Activated naive CD4-positive, alpha-beta T cell treated with anti-CD3 and anti-CD28 coated beads for 36 hours (primary cell): ENCODE data around the gene LMO3. TPM values are rescaled to one million over a fixed set of nuclear protein-coding genes. Genes with fewer than 3 reads are reported as not detected.

Experiments
- CTCF ChIA-PET: fragments of 350-600 bp; sonication (Branson Sonifier 250); formaldehyde crosslinking; loops from one replicate; lab custom pipeline; 2021; ENCODE audit warnings: antibody characterized with exemption; lab: Charles Lee
- DNase-seq: peaks from one replicate; pipeline ENCODE4 v3.0.0-alpha.2; 2020
- H3K27ac Mint-ChIP-seq: one replicate; pipeline ENCODE4 v1.8.0; 2021; ENCODE audit warnings: mild to moderate bottlenecking, mixed read lengths
- H3K27me3 Mint-ChIP-seq: one replicate; pipeline ENCODE4 v1.8.0; 2021; ENCODE audit warnings: low read depth, mixed read lengths
- H3K36me3 Mint-ChIP-seq: one replicate; pipeline ENCODE4 v1.8.0; 2021; ENCODE audit warnings: low read depth, mixed read lengths
- H3K4me1 Mint-ChIP-seq: one replicate; pipeline ENCODE4 v1.8.0; 2021; ENCODE audit warnings: low read depth, mixed read lengths
- H3K4me3 Mint-ChIP-seq: one replicate; pipeline ENCODE4 v1.8.0; 2021; ENCODE audit warnings: mild to moderate bottlenecking, moderate library complexity, mixed read lengths
- H3K9me3 Mint-ChIP-seq: one replicate; pipeline ENCODE4 v1.8.0; 2021; ENCODE audit warnings: mixed read lengths
- intact Hi-C: fragments of 100-400 bp; cut with micrococcal nuclease; formaldehyde crosslinking; loops from one replicate; pipeline ENCODE4 v1.15.1; 2023
- total RNA-seq, 2 experiments: library from RNA; stranded (reverse); gene quantifications; one replicate each; pipeline ENCODE4 v1.2.3, GENCODE V29; 2021

LMO3 gene
- total RNA-seq, 2 experiments from 2014 or later, result not detected

GRCh38 chr12:16524378-16524777 lies 81.6 kb downstream of the LMO3 start:
- CTCF ChIA-PET, result interaction anchor here (0.6 to 0.7 kb wide), 2 partner anchors 16 to 675 kb away, joined by 3 read pairs; no protein-coding TSS in a partner anchor
- H3K4me1 Mint-ChIP-seq, result no peaks in the 10 kb centered on the region
- no peaks in the 10 kb centered on the region for H3K27me3 Mint-ChIP-seq
- intact Hi-C loops, result no loop called here
- no peak for DNase-seq
- peaks cover 3% of the 10 kb centered on the region for H3K9me3 Mint-ChIP-seq
- H3K4me3 Mint-ChIP-seq, result no peak overlapping the region
- no peak overlapping the region for H3K27ac Mint-ChIP-seq
- H3K36me3 Mint-ChIP-seq, result no peaks in the 10 kb centered on the region

DNA sequence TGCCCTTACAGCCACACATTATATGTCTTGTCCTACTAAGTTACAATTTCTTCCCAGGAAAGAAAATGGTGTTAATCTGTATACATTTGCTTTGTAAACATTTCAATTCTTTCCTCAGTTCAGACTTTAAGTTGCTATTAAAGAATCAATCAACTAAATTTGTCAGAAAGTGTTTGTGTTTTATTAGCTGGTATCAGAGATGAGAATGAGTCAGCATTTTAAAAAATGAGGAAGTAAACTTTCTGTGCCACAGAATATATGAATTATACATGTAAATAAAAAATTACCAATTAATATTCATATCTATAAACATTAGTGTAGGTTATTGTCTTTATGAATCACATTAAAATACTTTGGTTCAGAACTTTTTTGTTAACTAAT lies 82.0 kb downstream of the LMO3 start:
- intact Hi-C loops, result no loop called here
- CTCF ChIA-PET, result interaction anchor here (0.7 kb wide), 1 partner anchor 16 kb away, joined by 3 read pairs; no protein-coding TSS in a partner anchor
- DNase-seq, result no peak
- H3K4me3 Mint-ChIP-seq, result no peak overlapping the region
- no peaks in the 10 kb centered on the region for H3K36me3 Mint-ChIP-seq
- no peaks in the 10 kb centered on the region for H3K4me1 Mint-ChIP-seq
- no peak overlapping the region for H3K27ac Mint-ChIP-seq
- no peaks in the 10 kb centered on the region for H3K27me3 Mint-ChIP-seq
- peaks cover 3% of the 10 kb centered on the region for H3K9me3 Mint-ChIP-seq

GRCh38 chr12:16523284-16523950 lies 82.5 kb downstream of the LMO3 start:
- H3K4me3 Mint-ChIP-seq, result no peak overlapping the region
- H3K27ac Mint-ChIP-seq, result no peak overlapping the region
- no peaks in the 10 kb centered on the region for H3K36me3 Mint-ChIP-seq
- no peaks in the 10 kb centered on the region for H3K4me1 Mint-ChIP-seq
- no peaks in the 10 kb centered on the region for H3K27me3 Mint-ChIP-seq
- CTCF ChIA-PET, result no interaction called here
- intact Hi-C loops, result no loop called here
- DNase-seq, result no peak
- peaks cover 3% of the 10 kb centered on the region for H3K9me3 Mint-ChIP-seq

DNA sequence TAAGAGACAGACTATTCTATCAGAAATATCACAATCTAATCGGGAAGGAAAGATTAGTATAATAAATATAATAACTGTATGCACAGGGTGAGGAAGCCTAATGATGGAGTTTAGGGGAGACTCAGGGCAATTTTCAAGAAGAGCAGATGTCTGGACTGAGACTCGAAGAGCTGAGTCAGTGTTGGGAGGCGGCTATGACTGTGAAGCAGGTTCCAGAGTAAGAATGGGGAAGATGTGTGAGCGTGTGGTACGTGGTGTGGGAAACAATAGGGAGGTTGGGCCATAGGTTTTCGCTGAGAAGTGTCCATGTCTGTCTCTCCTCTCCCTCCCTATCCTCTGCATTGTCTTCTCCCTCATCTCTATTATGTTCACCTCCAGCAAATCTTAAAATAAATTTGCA lies 85.6 kb downstream of the LMO3 start:
- CTCF ChIA-PET, result no interaction called here
- H3K4me3 Mint-ChIP-seq, result no peak overlapping the region
- DNase-seq, result no peak
- H3K36me3 Mint-ChIP-seq, result no peaks in the 10 kb centered on the region
- intact Hi-C loops, result no loop called here
- peaks cover 6% of the 10 kb centered on the region for H3K9me3 Mint-ChIP-seq
- H3K27ac Mint-ChIP-seq, result no peak overlapping the region
- H3K4me1 Mint-ChIP-seq, result no peaks in the 10 kb centered on the region
- no peaks in the 10 kb centered on the region for H3K27me3 Mint-ChIP-seq

DNA sequence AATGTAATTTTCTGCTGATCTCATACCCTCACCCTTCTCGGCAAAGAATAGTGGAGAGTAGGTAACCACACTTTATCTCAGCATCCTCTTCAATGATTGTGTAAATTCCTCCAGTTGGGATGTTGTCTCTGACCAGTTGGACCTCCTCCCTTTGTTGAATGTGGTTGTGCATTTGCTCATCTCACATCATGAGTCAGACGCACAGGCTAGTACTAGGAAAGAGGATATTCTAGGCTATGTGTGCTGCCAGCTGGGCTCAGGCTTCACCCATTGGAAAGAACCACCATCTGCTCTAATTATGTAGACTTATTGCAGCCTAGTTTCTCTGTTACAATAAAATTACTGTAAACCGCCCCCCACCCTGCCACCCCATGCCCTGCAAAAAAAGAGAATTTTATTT lies 90.3 kb downstream of the LMO3 start:
- intact Hi-C loops, result no loop called here
- CTCF ChIA-PET, result no interaction called here
- DNase-seq, result no peak
- no peak overlapping the region for H3K4me3 Mint-ChIP-seq
- H3K27ac Mint-ChIP-seq, result no peak overlapping the region
- no peaks in the 10 kb centered on the region for H3K27me3 Mint-ChIP-seq
- H3K9me3 Mint-ChIP-seq, result peaks cover 6% of the 10 kb centered on the region
- H3K4me1 Mint-ChIP-seq, result no peaks in the 10 kb centered on the region
- H3K36me3 Mint-ChIP-seq, result no peaks in the 10 kb centered on the region

DNA sequence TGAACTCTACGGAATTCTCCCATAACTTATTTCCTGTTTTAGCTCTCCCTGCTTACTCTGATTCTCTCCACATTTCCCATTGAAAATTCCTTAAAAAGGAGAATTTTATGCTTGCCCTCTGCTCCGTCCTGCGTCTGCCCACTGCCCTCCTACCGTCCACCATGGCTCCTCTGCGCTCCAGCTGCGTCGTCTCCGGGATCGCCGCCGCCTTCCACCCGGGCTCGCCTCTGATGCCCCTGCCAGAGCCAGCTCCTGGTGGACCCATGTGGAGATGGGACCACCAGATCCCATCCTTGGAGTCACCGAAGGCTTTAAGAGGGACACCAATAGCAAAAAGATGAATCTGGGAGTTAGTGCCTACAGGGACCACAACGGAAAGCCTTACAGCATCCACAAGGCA lies 92.7 kb downstream of the LMO3 start:
- no peaks in the 10 kb centered on the region for H3K4me1 Mint-ChIP-seq
- CTCF ChIA-PET, result no interaction called here
- H3K9me3 Mint-ChIP-seq, result peaks cover 3% of the 10 kb centered on the region
- DNase-seq, result no peak
- intact Hi-C loops, result no loop called here
- no peaks in the 10 kb centered on the region for H3K27me3 Mint-ChIP-seq
- H3K36me3 Mint-ChIP-seq, result no peaks in the 10 kb centered on the region
- H3K27ac Mint-ChIP-seq, result no peak overlapping the region
- H3K4me3 Mint-ChIP-seq, result no peak overlapping the region

DNA sequence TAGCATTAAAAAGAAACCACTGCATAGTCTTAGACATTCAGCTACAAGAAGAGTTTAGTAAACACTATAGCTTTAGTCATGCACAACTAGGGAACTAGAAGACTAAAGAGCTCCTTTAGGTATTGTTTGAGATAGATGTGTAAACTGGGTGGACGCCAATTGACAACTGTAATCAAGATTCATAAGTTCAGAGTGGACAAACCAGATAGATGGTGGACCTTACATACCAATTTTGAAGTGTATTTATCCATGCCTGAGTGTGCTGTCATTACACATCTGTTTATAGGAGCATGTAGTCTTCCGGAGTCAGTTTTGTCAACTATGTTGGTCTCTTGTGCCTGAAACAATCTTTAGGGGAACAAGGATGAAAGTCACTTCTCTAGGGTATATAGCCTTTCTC lies 96.6 kb downstream of the LMO3 start:
- no peak for DNase-seq
- H3K4me1 Mint-ChIP-seq, result no peaks in the 10 kb centered on the region
- H3K36me3 Mint-ChIP-seq, result no peaks in the 10 kb centered on the region
- intact Hi-C loops, result no loop called here
- H3K4me3 Mint-ChIP-seq, result no peak overlapping the region
- H3K27me3 Mint-ChIP-seq, result no peaks in the 10 kb centered on the region
- CTCF ChIA-PET, result no interaction called here
- no peak overlapping the region for H3K27ac Mint-ChIP-seq
- H3K9me3 Mint-ChIP-seq, result peaks cover 4% of the 10 kb centered on the region

DNA sequence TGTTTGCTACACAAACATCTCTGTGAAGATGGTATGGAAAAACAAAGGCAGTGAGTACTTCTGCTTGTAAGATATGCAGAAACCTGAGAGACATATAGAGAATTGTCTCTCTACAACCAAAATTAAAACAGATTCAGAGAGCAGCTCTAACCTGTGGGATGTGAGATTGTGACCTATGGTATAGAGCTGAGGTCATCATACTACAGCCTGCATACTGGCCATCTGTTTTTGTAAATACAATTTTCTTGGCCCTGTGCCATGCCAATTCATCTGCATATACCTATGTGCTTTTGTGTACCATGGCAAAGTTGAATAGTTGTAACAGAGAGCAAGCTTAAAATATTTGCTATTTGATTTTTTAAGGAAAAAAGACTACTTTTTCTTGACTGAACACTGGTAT lies 99.6 kb downstream of the LMO3 start:
- Mint-ChIP-seq H3K27ac (no peak overlapping the region), H3K4me3 (no peak overlapping the region), H3K4me1 (no peaks in the 10 kb centered on the region), H3K27me3 (no peaks in the 10 kb centered on the region), H3K36me3 (no peaks in the 10 kb centered on the region), H3K9me3 (peaks cover 4% of the 10 kb centered on the region)
- intact Hi-C loops, result no loop called here
- DNase-seq, result no peak
- CTCF ChIA-PET, result no interaction called here

GRCh38 chr12:16504200-16504599 lies 101.8 kb downstream of the LMO3 start:
- CTCF ChIA-PET, result no interaction called here
- Mint-ChIP-seq H3K4me3 (no peak overlapping the region), H3K27ac (no peak overlapping the region), H3K27me3 (no peaks in the 10 kb centered on the region), H3K4me1 (no peaks in the 10 kb centered on the region), H3K36me3 (no peaks in the 10 kb centered on the region), H3K9me3 (peaks cover 4% of the 10 kb centered on the region)
- DNase-seq, result no peak
- intact Hi-C loops, result no loop called here

- intact Hi-C loops, result no loop called here
- peaks cover 2% of the 10 kb centered on the region for H3K9me3 Mint-ChIP-seq
- H3K27ac Mint-ChIP-seq, result no peak overlapping the region
- H3K4me3 Mint-ChIP-seq, result no peak overlapping the region
- CTCF ChIA-PET, result no interaction called here
- H3K27me3 Mint-ChIP-seq, result no peaks in the 10 kb centered on the region
- DNase-seq, result no peak
- H3K4me1 Mint-ChIP-seq, result no peaks in the 10 kb centered on the region
- no peaks in the 10 kb centered on the region for H3K36me3 Mint-ChIP-seq
These were observed 106.4 kb downstream of the LMO3 start for GRCh38 chr12:16499611-16500010.
